ENCODE measurements around the gene NFIB.

Gene NFIB

DNA sequence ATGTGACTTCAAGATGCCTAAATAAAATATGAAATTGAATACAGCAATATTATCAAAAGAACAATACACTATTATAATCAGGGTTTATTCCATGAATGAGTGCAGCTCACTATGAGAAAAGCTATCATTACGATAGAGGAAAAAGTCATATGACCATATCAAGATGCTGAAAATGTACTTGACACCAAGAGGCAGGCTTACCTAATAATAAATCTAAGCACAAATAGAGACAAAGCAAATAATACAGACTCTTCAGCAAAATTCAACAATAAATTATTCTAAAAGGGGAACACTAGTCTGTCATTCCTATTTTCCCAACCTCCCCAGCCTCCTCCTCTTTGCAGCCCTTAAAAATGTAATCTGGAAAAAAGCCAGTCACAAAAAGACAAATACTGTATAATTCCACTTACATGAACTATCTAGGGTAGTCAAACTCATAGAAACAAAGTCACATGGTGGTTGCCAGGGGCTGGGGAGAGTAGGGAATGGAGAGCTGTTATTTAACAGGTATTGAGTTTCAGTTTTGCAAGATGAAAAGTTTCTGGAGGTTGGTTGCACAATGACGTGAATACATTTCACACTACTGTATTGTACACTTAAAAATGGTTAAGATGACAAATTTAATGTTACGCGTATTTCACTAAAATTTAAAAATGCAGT lies 148.4 kb downstream of the NFIB start:
- no peak overlapping the region for H3K4me3 ChIP-seq (ENCODE audit: low read depth, low read length)
- TF ChIP-seq, protein P1, sequence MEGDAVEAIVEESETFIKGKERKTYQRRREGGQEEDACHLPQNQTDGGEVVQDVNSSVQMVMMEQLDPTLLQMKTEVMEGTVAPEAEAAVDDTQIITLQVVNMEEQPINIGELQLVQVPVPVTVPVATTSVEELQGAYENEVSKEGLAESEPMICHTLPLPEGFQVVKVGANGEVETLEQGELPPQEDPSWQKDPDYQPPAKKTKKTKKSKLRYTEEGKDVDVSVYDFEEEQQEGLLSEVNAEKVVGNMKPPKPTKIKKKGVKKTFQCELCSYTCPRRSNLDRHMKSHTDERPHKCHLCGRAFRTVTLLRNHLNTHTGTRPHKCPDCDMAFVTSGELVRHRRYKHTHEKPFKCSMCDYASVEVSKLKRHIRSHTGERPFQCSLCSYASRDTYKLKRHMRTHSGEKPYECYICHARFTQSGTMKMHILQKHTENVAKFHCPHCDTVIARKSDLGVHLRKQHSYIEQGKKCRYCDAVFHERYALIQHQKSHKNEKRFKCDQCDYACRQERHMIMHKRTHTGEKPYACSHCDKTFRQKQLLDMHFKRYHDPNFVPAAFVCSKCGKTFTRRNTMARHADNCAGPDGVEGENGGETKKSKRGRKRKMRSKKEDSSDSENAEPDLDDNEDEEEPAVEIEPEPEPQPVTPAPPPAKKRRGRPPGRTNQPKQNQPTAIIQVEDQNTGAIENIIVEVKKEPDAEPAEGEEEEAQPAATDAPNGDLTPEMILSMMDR (IDR thresholded peaks at IDR 0.05; ENCODE audit: low read depth, low read length) = no peak

DNA sequence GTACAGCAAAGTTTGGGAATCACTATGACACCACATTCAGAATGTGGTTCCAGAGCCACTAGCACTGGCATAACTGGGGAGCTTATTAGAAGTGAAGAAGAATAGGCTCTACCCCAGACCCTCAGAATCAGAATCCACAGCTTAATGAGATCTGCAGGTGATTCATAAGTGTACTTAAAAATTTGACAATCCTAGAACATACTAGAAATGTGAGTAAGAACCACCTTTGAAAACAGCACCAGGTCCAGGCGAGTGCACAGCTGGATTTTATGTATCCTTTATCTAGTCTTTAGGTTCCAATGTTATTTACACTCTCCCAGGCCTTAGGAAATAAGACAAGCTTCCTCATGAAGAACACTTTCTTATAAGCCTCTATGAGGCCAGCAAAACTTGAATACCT lies 149.0 kb downstream of the NFIB start:
- H3K4me3 ChIP-seq (ENCODE audit: low read depth, low read length) = no peak overlapping the region
- TF ChIP-seq, protein P1 (IDR thresholded peaks at IDR 0.05; ENCODE audit: low read depth, low read length) = no peak

- TF ChIP-seq, protein P1 (IDR thresholded peaks at IDR 0.05; ENCODE audit: low read depth, low read length) = no peak
- no peak overlapping the region for H3K4me3 ChIP-seq (ENCODE audit: low read depth, low read length)
Observed at GRCh38 chr9:14159440-14160216, 154.3 kb downstream of the NFIB start.

GRCh38 chr9:14158916-14159315 lies 155.0 kb downstream of the NFIB start:
- TF ChIP-seq, protein P1 (IDR thresholded peaks at IDR 0.05; ENCODE audit: low read depth, low read length) = no peak
- no peak overlapping the region for H3K4me3 ChIP-seq (ENCODE audit: low read depth, low read length)

- H3K4me3 ChIP-seq (ENCODE audit: low read depth, low read length) = no peak overlapping the region
- TF ChIP-seq, protein P1 (IDR thresholded peaks at IDR 0.05; ENCODE audit: low read depth, low read length) = no peak
Observed at GRCh38 chr9:14158136-14158813, 155.7 kb downstream of the NFIB start.

DNA sequence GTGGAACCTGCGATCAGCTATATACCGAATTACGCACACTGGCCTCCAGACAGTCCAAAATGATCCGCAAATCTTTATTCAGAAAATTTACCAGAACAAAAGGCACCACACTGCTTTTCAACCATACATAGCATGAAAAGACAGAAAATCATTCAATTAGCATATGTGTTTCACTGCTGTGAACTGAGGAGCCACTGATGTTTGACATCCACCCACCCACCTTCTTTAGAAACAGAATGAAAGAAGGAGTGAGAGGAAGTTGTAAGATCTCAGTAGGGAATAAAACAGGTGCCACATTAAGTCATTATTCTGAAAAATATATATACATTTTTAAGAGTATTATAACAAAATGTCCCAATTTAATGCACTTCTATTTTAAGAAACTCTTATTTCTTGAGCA lies 156.8 kb downstream of the NFIB start:
- TF ChIP-seq, protein P1 (IDR thresholded peaks at IDR 0.05; ENCODE audit: low read depth, low read length) = no peak
- no peak overlapping the region for H3K4me3 ChIP-seq (ENCODE audit: low read depth, low read length)

- TF ChIP-seq, protein P1 (IDR thresholded peaks at IDR 0.05; ENCODE audit: low read depth, low read length) = no peak
- H3K4me3 ChIP-seq (ENCODE audit: low read depth, low read length) = no peak overlapping the region
Observed at GRCh38 chr9:14156046-14156445, 157.9 kb downstream of the NFIB start.

Data from WI38 (cell line).